GM21576 (cell line): ENCODE data around the gene ANGPTL8.

Experiments
- ATAC-seq: cut with Tn5 transposase; IDR thresholded peaks from one replicate; pipeline ENCODE4 v1.9.1; 2021; ENCODE audit warnings: mild to moderate bottlenecking, moderate library complexity; ENCODE audit not compliant: unreplicated experiment

ANGPTL8 gene

GRCh38 chr19:11288349-11288748 is 48.9 kb downstream of the ANGPTL8 start:
- ATAC-seq: no peak

GRCh38 chr19:11290256-11290655 is 50.8 kb downstream of the ANGPTL8 start:
- ATAC-seq: no peak

GRCh38 chr19:11291415-11291814 is 52.0 kb downstream of the ANGPTL8 start:
- no peak for ATAC-seq
